CD1c-positive myeloid dendritic cell (primary cell): Measurements from ENCODE around the gene GABRG3.

Experiments
- DNase-seq: peaks from one replicate; pipeline ENCODE4 v3.0.0-alpha.2; 2016; ENCODE audit errors: extremely low spot score

Gene GABRG3

GRCh38 chr15:27570746-27571145, 599.8 kb downstream of the GABRG3 start:
- no peak for DNase-seq

- DNase-seq = no peak
Measured at GRCh38 chr15:27573805-27574485, 603.0 kb downstream of the GABRG3 start.

GRCh38 chr15:27574541-27575054, 603.6 kb downstream of the GABRG3 start:
- DNase-seq = no peak

GRCh38 chr15:27575521-27575920, 604.5 kb downstream of the GABRG3 start:
- DNase-seq = no peak

GRCh38 chr15:27576576-27576975, 605.6 kb downstream of the GABRG3 start:
- no peak for DNase-seq

GRCh38 chr15:27579738-27580137, 608.8 kb downstream of the GABRG3 start:
- DNase-seq = no peak

GRCh38 chr15:27582726-27583410, 611.9 kb downstream of the GABRG3 start:
- DNase-seq = no peak

GRCh38 chr15:27583651-27584050, 612.7 kb downstream of the GABRG3 start:
- no peak for DNase-seq

- DNase-seq = no peak
Measured at GRCh38 chr15:27585041-27585640, 614.2 kb downstream of the GABRG3 start.

GRCh38 chr15:27587810-27588209, 616.8 kb downstream of the GABRG3 start:
- no peak for DNase-seq

GRCh38 chr15:27589260-27589659, 618.3 kb downstream of the GABRG3 start:
- DNase-seq = no peak

GRCh38 chr15:27589782-27590181, 618.8 kb downstream of the GABRG3 start:
- DNase-seq = no peak
